H9 (cell line): ENCODE results near the gene NMT1. TPM values are rescaled to one million over a fixed set of nuclear protein-coding genes. Genes with fewer than 3 reads are reported as not detected.

Experiments
- DNase-seq: peaks from one replicate; pipeline ENCODE4 v3.0.0-alpha.2; 2017
- H2AFZ ChIP-seq: one replicate; pipeline ENCODE4 v1.6.1; 2013; ENCODE audit warnings: mild to moderate bottlenecking, low read length, control low read depth, moderate library complexity
- H2AK5ac ChIP-seq: 2 replicates; pipeline ENCODE4 v1.6.1; 2013; ENCODE audit warnings: low read length, control low read depth, mixed read lengths; ENCODE audit not compliant: insufficient read length
- H2BK120ac ChIP-seq: one replicate; pipeline ENCODE4 v1.6.1; 2013; ENCODE audit warnings: low read depth, mild to moderate bottlenecking, low read length, control low read depth, inconsistent platforms; ENCODE audit not compliant: poor library complexity, severe bottlenecking
- H2BK12ac ChIP-seq: 2 replicates; pipeline ENCODE4 v1.6.1; 2013; ENCODE audit warnings: low read length, control low read depth, mixed read lengths, low read depth; ENCODE audit not compliant: insufficient read length
- H2BK15ac ChIP-seq: 2 replicates; pipeline ENCODE4 v1.6.1; 2013; ENCODE audit warnings: low read depth, low read length, control low read depth
- H2BK20ac ChIP-seq: one replicate; pipeline ENCODE4 v1.6.1; 2013; ENCODE audit warnings: low read depth, mild to moderate bottlenecking, low read length, control low read depth, inconsistent platforms; ENCODE audit not compliant: poor library complexity, severe bottlenecking
- H2BK5ac ChIP-seq: 2 replicates; pipeline ENCODE4 v1.6.1; 2013; ENCODE audit warnings: low read length, control low read depth, mixed read lengths; ENCODE audit not compliant: insufficient read length
- H3K14ac ChIP-seq: 2 replicates; pipeline ENCODE4 v1.6.1; 2013; ENCODE audit warnings: low read length, control low read depth; ENCODE audit not compliant: insufficient read depth
- H3K18ac ChIP-seq: 2 replicates; pipeline ENCODE4 v1.6.1; 2013; ENCODE audit warnings: low read depth, mild to moderate bottlenecking, mixed read lengths, low read length, control low read depth; ENCODE audit not compliant: insufficient read length
- H3K23ac ChIP-seq: 2 replicates; pipeline ENCODE4 v1.6.1; 2013; ENCODE audit warnings: low read length, control low read depth, mixed read lengths, low read depth; ENCODE audit not compliant: insufficient read length
- H3K23me2 ChIP-seq: 2 replicates; pipeline ENCODE4 v1.6.1; 2013; ENCODE audit warnings: low read depth, mild to moderate bottlenecking, mixed read lengths, low read length, control low read depth; ENCODE audit not compliant: insufficient read length, poor library complexity, severe bottlenecking
- H3K27ac ChIP-seq: 2 replicates; pipeline ENCODE4 v1.5.1; 2013; ENCODE audit warnings: low read length, control low read depth, mixed read lengths, low read depth; ENCODE audit not compliant: insufficient read length
- H3K27me3 ChIP-seq: 2 replicates; pipeline ENCODE4 v1.6.1; 2013; ENCODE audit warnings: low read length, control low read depth, inconsistent platforms; ENCODE audit not compliant: insufficient read depth
- H3K4ac ChIP-seq: 2 replicates; pipeline ENCODE4 v1.6.1; 2013; ENCODE audit warnings: low read depth, mild to moderate bottlenecking, control low read depth, inconsistent platforms, low read length, moderate library complexity
- H3K4me1 ChIP-seq: 2 replicates; pipeline ENCODE4 v1.6.1; 2013; ENCODE audit warnings: low read length, control low read depth, inconsistent platforms; ENCODE audit not compliant: insufficient read depth
- H3K4me2 ChIP-seq: 2 replicates; pipeline ENCODE4 v1.6.1; 2013; ENCODE audit warnings: low read length, control low read depth, mixed read lengths; ENCODE audit not compliant: insufficient read length, insufficient read depth
- H3K56ac ChIP-seq: 2 replicates; pipeline ENCODE4 v1.6.1; 2013; ENCODE audit warnings: low read depth, mild to moderate bottlenecking, mixed read lengths, low read length, control low read depth; ENCODE audit not compliant: insufficient read length
- H3K79me1 ChIP-seq: 2 replicates; pipeline ENCODE4 v1.6.1; 2013; ENCODE audit warnings: low read depth, mild to moderate bottlenecking, moderate library complexity, low read length, control low read depth, inconsistent platforms; ENCODE audit not compliant: insufficient read depth, poor library complexity, severe bottlenecking
- H3K79me2 ChIP-seq: 2 replicates; pipeline ENCODE4 v1.6.1; 2013; ENCODE audit warnings: low read length, control low read depth, inconsistent platforms; ENCODE audit not compliant: insufficient read depth
- H3K9ac ChIP-seq: 2 replicates; pipeline ENCODE4 v1.6.1; 2013; ENCODE audit warnings: low read length, control low read depth, mixed read lengths; ENCODE audit not compliant: insufficient read length; ENCODE audit errors: extremely low read depth
- H3K9me3 ChIP-seq: one replicate; pipeline ENCODE4 v1.6.1; 2013; ENCODE audit warnings: low read depth, low read length, inconsistent platforms; ENCODE audit not compliant: control insufficient read depth
- H3T11ph ChIP-seq: one replicate; pipeline ENCODE4 v1.6.1; 2013; ENCODE audit warnings: mild to moderate bottlenecking, low read length, control low read depth, inconsistent platforms
- H4K20me1 ChIP-seq: one replicate; pipeline ENCODE4 v1.6.1; 2013; ENCODE audit not compliant: control insufficient read depth, insufficient read length, insufficient read depth
- H4K5ac ChIP-seq: 2 replicates; pipeline ENCODE4 v1.6.1; 2013; ENCODE audit warnings: low read depth, mild to moderate bottlenecking, mixed read lengths, low read length, control low read depth; ENCODE audit not compliant: insufficient read length
- H4K8ac ChIP-seq: replicated peaks from 2 replicates; pipeline ENCODE4 v1.6.1; 2013; ENCODE audit warnings: low read length, control low read depth, mixed read lengths, low read depth; ENCODE audit not compliant: insufficient read length
- H4K91ac ChIP-seq: 2 replicates; pipeline ENCODE4 v1.6.1; 2013; ENCODE audit warnings: low read depth, mild to moderate bottlenecking, moderate library complexity, mixed read lengths, low read length, control low read depth; ENCODE audit not compliant: insufficient read length
- H3K27ac Mint-ChIP-seq, 3 experiments: 2 replicates in 2 of 3; 3 replicates in 1 of 3; pipeline ENCODE4 v1.8.0; 2020 to 2021; ENCODE audit warnings: mixed read lengths in 3 of 3, mild to moderate bottlenecking in 1 of 3, moderate library complexity in 1 of 3
- H3K27me3 Mint-ChIP-seq: 2 replicates; pipeline ENCODE4 v1.8.0; 2021; ENCODE audit warnings: low read depth, mild to moderate bottlenecking, moderate library complexity, mixed read lengths
- H3K36me3 Mint-ChIP-seq, 3 experiments: 2 replicates in 2 of 3; 3 replicates in 1 of 3; pipeline ENCODE4 v1.8.0; 2020 to 2021; ENCODE audit warnings: low read depth in 3 of 3, mixed read lengths in 3 of 3; ENCODE audit not compliant: insufficient read depth in 1 of 3
- H3K4me1 Mint-ChIP-seq, 2 experiments: 2 replicates each; pipeline ENCODE4 v1.8.0; 2020; ENCODE audit warnings: mixed read lengths in 2 of 2
- H3K4me3 Mint-ChIP-seq, 2 experiments: 2 replicates in 1 of 2; 3 replicates in 1 of 2; pipeline ENCODE4 v1.8.0; 2020 to 2021; ENCODE audit warnings: mild to moderate bottlenecking in 2 of 2, mixed read lengths in 2 of 2, moderate library complexity in 1 of 2
- H3K9me3 Mint-ChIP-seq, 2 experiments: 2 replicates in 1 of 2; 3 replicates in 1 of 2; pipeline ENCODE4 v1.8.0; 2020; ENCODE audit warnings: mild to moderate bottlenecking in 2 of 2, mixed read lengths in 2 of 2, moderate library complexity in 1 of 2
- CTCF ChIP-seq: fragments of 200-600 bp; sonication (generic); conservative IDR thresholded peaks from 3 replicates; pipeline ENCODE4 v1.8.0; 2021; ENCODE audit warnings: antibody characterized with exemption, mild to moderate bottlenecking
- WGBS: extraction: QIAGEN DNeasy Blood & Tissue Kit; methylation state at CpG from one replicate; pipeline ENCODE4 v1.1.7; 2013; ENCODE audit warnings: missing lambda C conversion rate, low lambda C conversion rate, mixed read lengths; ENCODE audit not compliant: insufficient read length; ENCODE audit errors: extremely low coverage; 5-methylcytosine and 5-hydroxymethylcytosine counted together
- total RNA-seq: library from RNA; stranded (reverse); gene quantifications from 2 replicates; pipeline ENCODE4 v1.2.1, GENCODE V29; 2021

The NMT1 gene
- total RNA-seq, 1 experiment from 2014 or later: 150 TPM

- H3K27ac ChIP-seq: no peak overlapping the region
- H3K56ac ChIP-seq: no peak overlapping the region
- Mint-ChIP-seq H3K36me3 (peaks cover 5 to 20% (median 10%) of the 10 kb centered on the region in 3 experiments), H3K27me3 (no peaks in the 10 kb centered on the region), H3K4me3 (no peak overlapping the region), H3K9me3 (no peaks in the 10 kb centered on the region), H3K4me1 (peaks cover 23 to 38% of the 10 kb centered on the region in 2 experiments), H3K27ac (peak overlapping the region in 1 of 3 experiments; percentile 18; a peak in 4 of 7 replicates)
- no peaks in the 10 kb centered on the region for H3K27me3 ChIP-seq
- H3K4me1 ChIP-seq: peaks cover 5% of the 10 kb centered on the region; the same call in 1 of the 2 replicates
- no peak overlapping the region for H3K18ac ChIP-seq
- peaks cover 1% of the 10 kb centered on the region for H4K20me1 ChIP-seq
- H3T11ph ChIP-seq: no peak overlapping the region
- H3K23ac ChIP-seq: no peak overlapping the region
- H2AFZ ChIP-seq: no peak overlapping the region
- no peak overlapping the region for H2BK120ac ChIP-seq
- H3K14ac ChIP-seq: no peak overlapping the region
- DNase-seq: no peak
- no peak overlapping the region for H4K8ac ChIP-seq
- no peak overlapping the region for H2AK5ac ChIP-seq
- H2BK12ac ChIP-seq: no peak overlapping the region
- H3K9me3 ChIP-seq: no peaks in the 10 kb centered on the region
- no peak overlapping the region for H4K5ac ChIP-seq
- peaks cover 2% of the 10 kb centered on the region for H3K23me2 ChIP-seq
- no peaks in the 10 kb centered on the region; the same call in 1 of the 2 replicates for H3K79me2 ChIP-seq
- peaks cover 8% of the 10 kb centered on the region for H3K79me1 ChIP-seq
- no CpG with 5 or more reads among the region's 13 CpGs for WGBS
- no peak for TF ChIP-seq CTCF
- H2BK5ac ChIP-seq: no peak overlapping the region
- H3K4me2 ChIP-seq: no peak overlapping the region
- H3K4ac ChIP-seq: no peak overlapping the region
- H3K9ac ChIP-seq: no peak overlapping the region
- no peak overlapping the region for H4K91ac ChIP-seq
- no peak overlapping the region for H2BK20ac ChIP-seq
- no peak overlapping the region for H2BK15ac ChIP-seq
Observed at GRCh38 chr17:45038728-45039634, 22.1 kb upstream of the NMT1 start.
